Stimulated activated memory B cell treated with anti-CD40 and anti-IgM and Interleukin-4, amounts not matched to agents 10 μg/mL and 1 μg/mL and 100 μg/mL, for 72 hours (primary cell): Measurements from ENCODE around the gene MTHFSD.
"Not testable (repeated sequence)": the region's sequence is repeated elsewhere in the genome, so short reads cannot be mapped to it uniquely, and the experiment has no call there.

Experiments used
- ATAC-seq: fragments of 150-1000 bp; cut with Tn5 transposase; 2 replicates; pipeline ENCODE4 v1.10.0; 2021
- H3K27ac Mint-ChIP-seq: one replicate; pipeline ENCODE4 v1.8.0; 2022; ENCODE audit warnings: mild to moderate bottlenecking, mixed read lengths
- H3K27me3 Mint-ChIP-seq: one replicate; pipeline ENCODE4 v1.8.0; 2022; ENCODE audit warnings: mixed read lengths
- H3K36me3 Mint-ChIP-seq: one replicate; pipeline ENCODE4 v1.8.0; 2022; ENCODE audit warnings: mixed read lengths
- H3K4me1 Mint-ChIP-seq: one replicate; pipeline ENCODE4 v1.8.0; 2022; ENCODE audit warnings: mixed read lengths
- H3K4me3 Mint-ChIP-seq: one replicate; pipeline ENCODE4 v1.8.0; 2022; ENCODE audit warnings: mild to moderate bottlenecking, moderate library complexity, mixed read lengths
- H3K9me3 Mint-ChIP-seq: one replicate; pipeline ENCODE4 v1.8.0; 2022; ENCODE audit warnings: mixed read lengths

Gene MTHFSD

GRCh38 chr16:86554917-86555703, at the start of gene MTHFSD:
TSS of gene MTHFSD (minus strand) at chr16:86555235. CDS start at chr16:86555184, 51 bp downstream.
- H3K4me1 Mint-ChIP-seq, result peaks cover 21% of the 10 kb centered on the region
- peaks cover 15% of the 10 kb centered on the region for H3K27me3 Mint-ChIP-seq
- no peaks in the 10 kb centered on the region for H3K36me3 Mint-ChIP-seq
- peak; percentile 95 for ATAC-seq
- no peaks in the 10 kb centered on the region for H3K9me3 Mint-ChIP-seq
- peak within 1 kb of the TSS; percentile 81 for H3K4me3 Mint-ChIP-seq
- peak within 1 kb of the TSS; percentile 90 for H3K27ac Mint-ChIP-seq

GRCh38 chr16:86604436-86605193, 49.6 kb upstream of the MTHFSD start:
- peak; percentile 92 for ATAC-seq
- no peaks in the 10 kb centered on the region for H3K36me3 Mint-ChIP-seq
- H3K9me3 Mint-ChIP-seq, result no peaks in the 10 kb centered on the region
- H3K4me1 Mint-ChIP-seq, result peaks cover 12% of the 10 kb centered on the region
- H3K4me3 Mint-ChIP-seq, result peak overlapping the region; percentile 84
- H3K27ac Mint-ChIP-seq, result peak overlapping the region; percentile 80
- peaks cover 47% of the 10 kb centered on the region for H3K27me3 Mint-ChIP-seq

- Mint-ChIP-seq H3K4me1 (peaks cover 12% of the 10 kb centered on the region), H3K27me3 (peaks cover 65% of the 10 kb centered on the region), H3K9me3 (peaks cover 2% of the 10 kb centered on the region), H3K36me3 (no peaks in the 10 kb centered on the region), H3K4me3 (no peak overlapping the region), H3K27ac (no peak overlapping the region)
- no peak for ATAC-seq
These were observed 47.5 kb upstream of the MTHFSD start for GRCh38 chr16:86602521-86602920.

GRCh38 chr16:86601356-86601755, 46.3 kb upstream of the MTHFSD start:
- no peaks in the 10 kb centered on the region for H3K36me3 Mint-ChIP-seq
- H3K27ac Mint-ChIP-seq, result no peak overlapping the region
- H3K4me1 Mint-ChIP-seq, result peaks cover 12% of the 10 kb centered on the region
- ATAC-seq, result no peak
- H3K4me3 Mint-ChIP-seq, result no peak overlapping the region
- H3K27me3 Mint-ChIP-seq, result peaks cover 65% of the 10 kb centered on the region
- H3K9me3 Mint-ChIP-seq, result peaks cover 2% of the 10 kb centered on the region

- Mint-ChIP-seq H3K4me3 (no peak overlapping the region), H3K9me3 (peaks cover 2% of the 10 kb centered on the region), H3K27ac (no peak overlapping the region), H3K4me1 (no peaks in the 10 kb centered on the region), H3K27me3 (peaks cover 57% of the 10 kb centered on the region), H3K36me3 (no peaks in the 10 kb centered on the region)
- no peak for ATAC-seq
These were observed 43.9 kb upstream of the MTHFSD start for GRCh38 chr16:86598607-86599565.

GRCh38 chr16:86597880-86598606, 43.0 kb upstream of the MTHFSD start:
- H3K36me3 Mint-ChIP-seq, result no peaks in the 10 kb centered on the region
- ATAC-seq, result no peak
- H3K4me1 Mint-ChIP-seq, result no peaks in the 10 kb centered on the region
- no peak overlapping the region for H3K27ac Mint-ChIP-seq
- H3K4me3 Mint-ChIP-seq, result no peak overlapping the region
- peaks cover 2% of the 10 kb centered on the region for H3K9me3 Mint-ChIP-seq
- peaks cover 57% of the 10 kb centered on the region for H3K27me3 Mint-ChIP-seq

- Mint-ChIP-seq H3K4me1 (no peaks in the 10 kb centered on the region), H3K4me3 (no peak overlapping the region), H3K27ac (no peak overlapping the region), H3K9me3 (peaks cover 2% of the 10 kb centered on the region), H3K27me3 (peaks cover 54% of the 10 kb centered on the region), H3K36me3 (no peaks in the 10 kb centered on the region)
- ATAC-seq, result no peak
These were observed 42.3 kb upstream of the MTHFSD start for GRCh38 chr16:86597126-86597879.

- peaks cover 6% of the 10 kb centered on the region for H3K9me3 Mint-ChIP-seq
- ATAC-seq, result no peak
- H3K27me3 Mint-ChIP-seq, result peaks cover 51% of the 10 kb centered on the region
- H3K36me3 Mint-ChIP-seq, result no peaks in the 10 kb centered on the region
- no peak overlapping the region for H3K27ac Mint-ChIP-seq
- H3K4me3 Mint-ChIP-seq, result no peak overlapping the region
- no peaks in the 10 kb centered on the region for H3K4me1 Mint-ChIP-seq
These were observed 41.1 kb upstream of the MTHFSD start for GRCh38 chr16:86595983-86596605.

GRCh38 chr16:86594721-86595120, 39.7 kb upstream of the MTHFSD start:
- no peak for ATAC-seq
- Mint-ChIP-seq H3K9me3 (peaks cover 7% of the 10 kb centered on the region), H3K4me1 (no peaks in the 10 kb centered on the region), H3K36me3 (no peaks in the 10 kb centered on the region), H3K4me3 (no peak overlapping the region), H3K27ac (no peak overlapping the region), H3K27me3 (peaks cover 40% of the 10 kb centered on the region)

GRCh38 chr16:86593913-86594620, 39.0 kb upstream of the MTHFSD start:
- no peak for ATAC-seq
- H3K9me3 Mint-ChIP-seq, result peaks cover 7% of the 10 kb centered on the region
- H3K36me3 Mint-ChIP-seq, result no peaks in the 10 kb centered on the region
- H3K4me1 Mint-ChIP-seq, result no peaks in the 10 kb centered on the region
- H3K27ac Mint-ChIP-seq, result no peak overlapping the region
- peaks cover 34% of the 10 kb centered on the region for H3K27me3 Mint-ChIP-seq
- H3K4me3 Mint-ChIP-seq, result no peak overlapping the region

GRCh38 chr16:86591270-86591669, 36.2 kb upstream of the MTHFSD start:
- no peaks in the 10 kb centered on the region for H3K4me1 Mint-ChIP-seq
- H3K27ac Mint-ChIP-seq, result no peak overlapping the region
- H3K9me3 Mint-ChIP-seq, result peaks cover 5% of the 10 kb centered on the region
- ATAC-seq, result no peak
- no peaks in the 10 kb centered on the region for H3K36me3 Mint-ChIP-seq
- H3K4me3 Mint-ChIP-seq, result no peak overlapping the region
- H3K27me3 Mint-ChIP-seq, result peaks cover 20% of the 10 kb centered on the region

GRCh38 chr16:86590501-86591144, 35.6 kb upstream of the MTHFSD start:
- no peaks in the 10 kb centered on the region for H3K4me1 Mint-ChIP-seq
- no peak overlapping the region for H3K4me3 Mint-ChIP-seq
- H3K27me3 Mint-ChIP-seq, result peaks cover 20% of the 10 kb centered on the region
- no peak overlapping the region for H3K27ac Mint-ChIP-seq
- peaks cover 5% of the 10 kb centered on the region for H3K9me3 Mint-ChIP-seq
- H3K36me3 Mint-ChIP-seq, result no peaks in the 10 kb centered on the region
- no peak for ATAC-seq

- not testable (repeated sequence) for ATAC-seq, H3K9me3 Mint-ChIP-seq, H3K36me3 Mint-ChIP-seq, H3K4me3 Mint-ChIP-seq, H3K4me1 Mint-ChIP-seq, H3K27ac Mint-ChIP-seq
- H3K27me3 Mint-ChIP-seq, result peaks cover 25% of the 10 kb centered on the region
These were observed 32.9 kb upstream of the MTHFSD start for GRCh38 chr16:86587955-86588354.
